A549 (cell line): Measurements from ENCODE around the gene SLC37A1.

Experiments used
- CTCF ChIP-seq: fragments of >200 bp; sonication (Bioruptor Twin); formaldehyde crosslinking; IDR thresholded peaks from 3 replicates; pipeline ENCODE4 v1.5.1; 2016
- POLR2A ChIP-seq: IDR thresholded peaks from 2 replicates; pipeline ENCODE4 v1.6.1; 2012; ENCODE audit warnings: mild to moderate bottlenecking, low read length
- RFX5 ChIP-seq: fragments of 450-650 bp; IDR thresholded peaks from 2 replicates; pipeline ENCODE4 v1.7.1; 2014; ENCODE audit warnings: antibody characterized with exemption, mild to moderate bottlenecking, moderate library complexity

GRCh38 chr21:42576639-42577038 is 63.0 kb downstream of the SLC37A1 start:
- TF ChIP-seq CTCF, result no peak
- TF ChIP-seq POLR2A, result no peak
- TF ChIP-seq RFX5, result no peak
